HCT116 (cell line): ENCODE measurements around the gene ATP5F1A. TPM values are rescaled to one million over a fixed set of nuclear protein-coding genes. Genes with fewer than 3 reads are reported as not detected.

Experiments
- ATAC-seq: fragments of 200-7000 bp; cut with Tn5 transposase; 2 replicates; pipeline ENCODE4 v1.9.1; 2020; ENCODE audit warnings: mild to moderate bottlenecking, moderate library complexity
- BruUV-seq: library from RNA; stranded (reverse); fragments of 400-500 nt; replicated peaks from 2 replicates; lab custom pipeline; 2021; lab: Mats Ljungman, UMichigan
- CTCF ChIA-PET: fragments of 300-600 bp; sonication (Branson Sonifier 250); formaldehyde crosslinking; loops from one replicate; lab custom pipeline; 2021; ENCODE audit warnings: antibody characterized with exemption; lab: Charles Lee
- POLR2A ChIA-PET: fragments of 300-600, 350-600 bp; sonication (Branson Sonifier 250); formaldehyde crosslinking; loops from one replicate; lab custom pipeline; 2021; ENCODE audit warnings: antibody characterized with exemption; lab: Charles Lee
- RAD21 ChIA-PET, 2 experiments: fragments of 300-600 bp; sonication (Branson Sonifier 250); formaldehyde crosslinking; loops; one replicate each; lab custom pipeline; 2023; ENCODE audit warnings: low total read pairs in 2 of 2; ENCODE audit not compliant: uncharacterized antibody in 2 of 2, unreplicated experiment in 2 of 2, low non-redundant PET in 1 of 2; lab: Charles Lee
- DNase-seq: peaks from one replicate; pipeline ENCODE4 v3.0.0-alpha.2; 2010; ENCODE audit warnings: low read depth, low spot score
- H2AFZ ChIP-seq: fragments of 200-600 bp; shearing (Covaris generic), sonication (generic); 2 replicates; pipeline ENCODE4 v1.6.1; 2017; ENCODE audit warnings: low read depth, mixed run types, mixed read lengths, antibody characterized with exemption, low read length; ENCODE audit not compliant: poor library complexity, severe bottlenecking
- H3K27ac ChIP-seq: 2 replicates; pipeline ENCODE4 v1.5.1; 2012; ENCODE audit warnings: low read depth, low read length
- H3K27me3 ChIP-seq: fragments of 200-600 bp; sonication (generic); 2 replicates; pipeline ENCODE4 v1.6.1; 2016; ENCODE audit warnings: mixed run types, low read length, mixed read lengths; ENCODE audit not compliant: insufficient read depth
- H3K36me3 ChIP-seq, 2 experiments: fragments of 200-500 bp in 1 of 2; fragments of 200-600 bp in 1 of 2; sonication (Bioruptor generic) in 1 of 2; sonication (generic) in 1 of 2; 2 replicates each; pipeline versions ENCODE4 v1.5.1 to v1.6.1; 2014 to 2016; ENCODE audit warnings: low read length in 2 of 2, inconsistent platforms in 1 of 2, mixed read lengths in 1 of 2, mixed run types in 1 of 2; ENCODE audit not compliant: insufficient read depth in 2 of 2, control insufficient read depth in 1 of 2
- H3K4me1 ChIP-seq, 2 experiments: fragments of 200-600 bp in 1 of 2; sonication (generic) in 1 of 2; 2 replicates each; pipeline versions ENCODE4 v1.5.1 to v1.6.1; 2012 to 2017; ENCODE audit warnings: low read length in 2 of 2, inconsistent platforms in 1 of 2, mild to moderate bottlenecking in 1 of 2, mixed read lengths in 1 of 2, mixed run types in 1 of 2, moderate library complexity in 1 of 2; ENCODE audit not compliant: insufficient read depth in 2 of 2, control insufficient read depth in 1 of 2
- H3K4me2 ChIP-seq: fragments of 200-600 bp; sonication (generic); 2 replicates; pipeline ENCODE4 v1.6.1; 2017; ENCODE audit warnings: mixed run types, low read length, mixed read lengths
- H3K4me3 ChIP-seq, 2 experiments: fragments of 200-600 bp in 1 of 2; sonication (generic) in 1 of 2; replicated peaks in 1 of 2; 2 replicates each; pipeline ENCODE4 v1.5.1; 2011 to 2016; ENCODE audit warnings: low read length in 2 of 2, control low read depth in 1 of 2, low read depth in 1 of 2, mild to moderate bottlenecking in 1 of 2, mixed read lengths in 1 of 2, mixed run types in 1 of 2
- H3K79me2 ChIP-seq: fragments of 200-600 bp; sonication (generic); 2 replicates; pipeline ENCODE4 v1.6.1; 2017; ENCODE audit warnings: mild to moderate bottlenecking, mixed run types, low read length, moderate library complexity, mixed read lengths; ENCODE audit not compliant: insufficient read depth
- H3K9ac ChIP-seq: fragments of 200-600 bp; sonication (generic); 2 replicates; pipeline ENCODE4 v1.6.1; 2016; ENCODE audit warnings: low read length, mixed read lengths
- H3K9me2 ChIP-seq: fragments of 200-600 bp; sonication (generic), shearing (Covaris generic); 2 replicates; pipeline ENCODE4 v1.6.1; 2017; ENCODE audit warnings: mixed run types, mild to moderate bottlenecking, moderate library complexity; ENCODE audit not compliant: insufficient read depth
- H3K9me3 ChIP-seq, 2 experiments: fragments of 200-500 bp in 1 of 2; fragments of 200-600 bp in 1 of 2; sonication (Bioruptor generic) in 1 of 2; sonication (generic) in 1 of 2; 2 replicates each; pipeline ENCODE4 v1.6.1; 2014 to 2017; ENCODE audit warnings: low read length in 2 of 2, mixed read lengths in 2 of 2, inconsistent platforms in 1 of 2, low read depth in 1 of 2, mild to moderate bottlenecking in 1 of 2, mixed run types in 1 of 2, moderate library complexity in 1 of 2; ENCODE audit not compliant: control insufficient read depth in 1 of 2, insufficient read depth in 1 of 2
- H4K20me1 ChIP-seq: fragments of 200-600 bp; sonication (generic), shearing (Covaris generic); 2 replicates; pipeline ENCODE4 v1.6.1; 2017; ENCODE audit warnings: mixed run types, mild to moderate bottlenecking, moderate library complexity; ENCODE audit not compliant: insufficient read depth
- CTCF ChIP-seq, 3 experiments: fragments of 200-600 bp in 1 of 3; sonication (generic) in 1 of 3; IDR thresholded peaks in 2 of 3; conservative IDR thresholded peaks in 1 of 3; 2 replicates each; pipeline ENCODE4 v1.5.1; 2012 to 2017; ENCODE audit warnings: low read depth in 2 of 3, low read length in 2 of 3, antibody characterized with exemption in 1 of 3, borderline replicate concordance in 1 of 3, control low read depth in 1 of 3, mild to moderate bottlenecking in 1 of 3, mixed read lengths in 1 of 3, mixed run types in 1 of 3, moderate library complexity in 1 of 3; ENCODE audit not compliant: insufficient read depth in 1 of 3
- JUND ChIP-seq: IDR thresholded peaks from 2 replicates; pipeline ENCODE4 v1.6.1; 2012
- POLR2A ChIP-seq: IDR thresholded peaks from 2 replicates; pipeline ENCODE4 v1.7.0; 2011; ENCODE audit warnings: borderline replicate concordance; ENCODE audit not compliant: insufficient read depth, insufficient read length; ENCODE audit errors: extremely low read depth
- RAD21 ChIP-seq: IDR thresholded peaks from 2 replicates; pipeline ENCODE4 v1.6.1; 2012; ENCODE audit warnings: low read depth, mild to moderate bottlenecking
- SIN3A ChIP-seq: IDR thresholded peaks from 2 replicates; pipeline ENCODE4 v1.6.1; 2012; ENCODE audit warnings: low read depth
- YY1 ChIP-seq: IDR thresholded peaks from 2 replicates; pipeline ENCODE4 v1.6.1; 2011; ENCODE audit warnings: low read length, low read depth, moderate library complexity, mild to moderate bottlenecking; ENCODE audit not compliant: insufficient replicate concordance; ENCODE audit errors: extremely low read depth
- ZNF274 ChIP-seq: fragments of 200-500 bp; sonication (Bioruptor generic); IDR thresholded peaks from 2 replicates; pipeline ENCODE4 v1.6.1; 2014; ENCODE audit warnings: mild to moderate bottlenecking, low read depth, low read length, inconsistent platforms
- intact Hi-C: fragments of 100-400 bp; cut with micrococcal nuclease; formaldehyde crosslinking; loops from 2 replicates; pipeline ENCODE4 v1.10.0; 2022
- total RNA-seq: library from RNA; stranded (reverse); gene quantifications from one replicate; pipeline ENCODE4 v1.2.1, GENCODE V29; 2021; ENCODE audit not compliant: unreplicated experiment

ATP5F1A gene
- total RNA-seq, 1 experiment from 2014 or later, result 563 TPM

DNA sequence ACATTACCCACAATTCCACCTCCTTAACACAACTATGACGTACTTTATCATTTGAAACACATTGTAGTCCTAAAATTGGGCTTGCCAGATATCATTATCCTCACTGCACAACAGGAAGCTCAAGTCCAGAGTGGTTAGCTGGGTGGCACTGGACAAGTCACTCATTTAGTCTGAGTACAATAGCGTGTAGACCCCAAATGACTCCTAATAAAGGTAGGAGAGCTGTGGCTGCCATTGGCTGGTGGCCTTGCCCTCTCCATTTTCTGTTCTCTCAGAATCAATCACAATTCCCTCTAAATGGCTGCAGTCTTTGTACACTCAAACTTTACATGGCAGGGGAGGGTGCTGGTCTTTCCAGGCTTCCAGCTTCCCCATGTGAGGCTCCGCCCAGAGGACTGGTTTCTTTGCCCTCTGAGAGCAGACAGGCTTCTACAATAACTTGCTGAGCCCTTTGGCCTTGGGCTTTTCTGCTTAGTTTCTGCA lies 37.7 kb downstream of the ATP5F1A start (continued):
- TF ChIP-seq CTCF (IDR thresholded peaks at IDR 0.05 in 2 of 3, conservative IDR thresholded peaks at IDR 0.05 in 1 of 3; ENCODE audit: borderline replicate concordance in 1 of 3, insufficient read depth in 1 of 3, low read depth in 2 of 3, low read length in 2 of 3), result no peak
- TF ChIP-seq RAD21, result no peak
- TF ChIP-seq JUND, result no peak
- TF ChIP-seq YY1, result no peak
- TF ChIP-seq SIN3A, result no peak

- H3K9ac ChIP-seq, result no peak overlapping the region
- no peak overlapping the region for H3K4me2 ChIP-seq
- H3K9me2 ChIP-seq, result no peaks in the 10 kb centered on the region
- no peaks in the 10 kb centered on the region for H3K79me2 ChIP-seq
- no peaks in the 10 kb centered on the region for H3K9me3 ChIP-seq
- H3K4me1 ChIP-seq, result no peaks in the 10 kb centered on the region
- no peaks in the 10 kb centered on the region for H4K20me1 ChIP-seq
- ATAC-seq, result no peak
- DNase-seq, result no peak
- ChIA-PET RAD21 (no interaction called here), CTCF (no interaction called here), POLR2A (no interaction called here)
- H2AFZ ChIP-seq, result no peak overlapping the region
- no TSS peak for BruUV-seq
- TF ChIP-seq POLR2A, result no peak
- no peak for TF ChIP-seq YY1
- no peak for TF ChIP-seq ZNF274
- no peak overlapping the region for H3K4me3 ChIP-seq
- no peaks in the 10 kb centered on the region for H3K27me3 ChIP-seq
- no peak overlapping the region for H3K27ac ChIP-seq
- intact Hi-C loops, result no loop called here
- no peaks in the 10 kb centered on the region for H3K36me3 ChIP-seq
These were observed 42.3 kb downstream of the ATP5F1A start for GRCh38 chr18:46055838-46056230.
